Measurements from ENCODE around the gene LSR.
"Not testable (repeated sequence)": the region's sequence is repeated elsewhere in the genome, so short reads cannot be mapped to it uniquely, and the experiment has no call there.

- not testable (repeated sequence) for TF ChIP-seq CTCF (IDR thresholded peaks at IDR 0.05 in 4 of 5, conservative IDR thresholded peaks at IDR 0.05 in 1 of 5); POLR2A (IDR thresholded peaks at IDR 0.05)
Observed at GRCh38 chr19:35220973-35221590, 27.7 kb upstream of the LSR start.
